Esophagus squamous epithelium (tissue), 4 donors: ENCODE results near the gene MYH3.

ENCODE experiments used
- POLR2A ChIP-seq, 4 donors: fragments of 450-650 bp; IDR thresholded peaks; one replicate each; pipeline ENCODE4 v1.6.1; 2017; ENCODE audit warnings: antibody characterized with exemption in 4 of 4, mild to moderate bottlenecking in 4 of 4, moderate library complexity in 3 of 4
- TF ChIP-seq, protein P1 (sequence below), 6 experiments: fragments of 450-650 bp in 4 of 6; fragments of 200-600 bp in 2 of 6; sonication (generic) in 2 of 6; IDR thresholded peaks; one replicate each; pipeline ENCODE4 v1.5.1; 2016 to 2019; ENCODE audit warnings: antibody characterized with exemption in 6 of 6, mild to moderate bottlenecking in 4 of 6, moderate library complexity in 4 of 6

DNA sequence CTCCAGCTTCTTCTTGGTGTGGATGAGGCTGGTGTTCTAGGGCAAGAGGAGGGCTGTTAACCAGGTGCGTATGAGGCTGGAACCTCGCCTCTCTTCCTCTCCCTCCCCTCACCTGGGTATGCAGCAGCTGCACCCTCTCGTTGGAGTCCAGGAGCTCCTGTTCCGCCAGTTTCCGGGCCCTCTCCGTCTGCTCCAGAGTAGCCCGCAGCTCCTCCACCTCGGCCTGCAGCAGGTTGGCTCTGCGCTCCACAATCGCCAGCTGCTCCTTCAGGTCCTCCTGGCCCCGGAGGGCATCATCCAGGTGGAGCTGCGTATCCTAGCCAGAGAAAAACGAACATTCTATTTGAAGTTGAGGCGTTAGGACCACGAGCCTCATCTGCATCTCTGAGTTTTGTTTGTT, 25.4 kb downstream of the MYH3 start:
- TF ChIP-seq, protein P1, sequence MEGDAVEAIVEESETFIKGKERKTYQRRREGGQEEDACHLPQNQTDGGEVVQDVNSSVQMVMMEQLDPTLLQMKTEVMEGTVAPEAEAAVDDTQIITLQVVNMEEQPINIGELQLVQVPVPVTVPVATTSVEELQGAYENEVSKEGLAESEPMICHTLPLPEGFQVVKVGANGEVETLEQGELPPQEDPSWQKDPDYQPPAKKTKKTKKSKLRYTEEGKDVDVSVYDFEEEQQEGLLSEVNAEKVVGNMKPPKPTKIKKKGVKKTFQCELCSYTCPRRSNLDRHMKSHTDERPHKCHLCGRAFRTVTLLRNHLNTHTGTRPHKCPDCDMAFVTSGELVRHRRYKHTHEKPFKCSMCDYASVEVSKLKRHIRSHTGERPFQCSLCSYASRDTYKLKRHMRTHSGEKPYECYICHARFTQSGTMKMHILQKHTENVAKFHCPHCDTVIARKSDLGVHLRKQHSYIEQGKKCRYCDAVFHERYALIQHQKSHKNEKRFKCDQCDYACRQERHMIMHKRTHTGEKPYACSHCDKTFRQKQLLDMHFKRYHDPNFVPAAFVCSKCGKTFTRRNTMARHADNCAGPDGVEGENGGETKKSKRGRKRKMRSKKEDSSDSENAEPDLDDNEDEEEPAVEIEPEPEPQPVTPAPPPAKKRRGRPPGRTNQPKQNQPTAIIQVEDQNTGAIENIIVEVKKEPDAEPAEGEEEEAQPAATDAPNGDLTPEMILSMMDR (IDR thresholded peaks at IDR 0.05) = no peak
- no peak for TF ChIP-seq POLR2A (IDR thresholded peaks at IDR 0.05)
